SK-N-DZ (cell line): ENCODE results near the gene COL23A1.
A peak's percentile ranks its signal among the peaks of the same experiment; 100 is the strongest.

Experiments
- DNase-seq: peaks from one replicate; pipeline ENCODE4 v3.0.0-alpha.2; 2015; ENCODE audit warnings: low spot score

The COL23A1 gene

DNA sequence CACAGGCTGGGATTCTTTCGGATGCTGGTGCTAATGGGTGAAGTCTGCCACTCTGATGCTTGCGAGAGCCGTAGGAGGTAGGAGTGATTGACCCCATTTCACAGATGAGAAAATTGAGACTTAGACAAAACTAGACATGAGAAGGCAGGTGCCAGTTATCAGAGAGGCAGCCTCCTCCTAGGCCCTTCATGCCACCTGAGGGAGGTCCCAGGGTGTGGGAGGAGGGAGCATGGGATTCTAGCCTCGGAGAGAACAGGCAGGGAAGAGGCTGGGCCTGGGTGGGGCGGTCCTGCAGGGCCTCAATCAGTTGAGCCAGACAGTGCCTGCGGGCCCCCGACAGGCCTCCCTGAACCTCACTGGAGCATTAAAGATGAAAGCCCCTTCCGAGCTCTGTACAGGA lies 112.4 kb downstream of the COL23A1 start:
- DNase-seq = no peak

DNA sequence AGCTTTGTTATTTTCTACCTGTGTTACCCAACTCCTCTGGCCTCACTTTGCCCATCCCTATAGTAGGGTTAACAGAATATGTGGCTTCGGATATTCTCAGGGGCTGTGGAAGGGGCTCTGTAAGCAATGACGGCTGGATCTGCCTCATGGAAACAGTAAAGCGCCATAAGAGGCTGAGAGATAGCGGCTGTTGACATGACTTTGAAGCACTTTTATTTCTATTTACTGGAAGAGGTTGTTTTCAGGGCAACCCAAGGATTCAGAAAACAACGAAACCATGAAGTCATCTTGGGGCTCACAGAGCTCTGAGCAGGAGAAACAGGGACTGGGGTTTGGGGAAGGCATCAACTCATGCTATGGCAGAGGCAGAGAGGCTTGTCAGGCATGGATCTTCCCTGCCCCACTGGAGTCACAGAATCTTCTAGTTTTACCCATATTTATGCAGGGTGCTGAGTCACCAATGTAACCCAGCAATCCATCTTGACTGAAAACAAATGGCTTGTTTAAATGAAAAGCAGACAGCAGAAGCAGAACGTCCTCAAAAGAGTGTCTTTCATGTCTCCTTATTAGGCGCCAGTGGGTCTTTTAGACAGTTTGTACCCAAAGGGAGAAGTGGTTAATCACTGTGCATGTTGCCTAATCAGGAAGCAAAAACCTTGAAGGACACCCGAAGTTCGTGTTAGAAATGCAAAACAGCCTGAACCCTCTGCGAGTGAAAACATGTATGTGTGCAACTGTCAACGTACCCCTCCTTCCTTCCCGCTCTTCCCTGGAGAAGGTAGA lies 113.0 kb downstream of the COL23A1 start:
- DNase-seq = no peak

DNA sequence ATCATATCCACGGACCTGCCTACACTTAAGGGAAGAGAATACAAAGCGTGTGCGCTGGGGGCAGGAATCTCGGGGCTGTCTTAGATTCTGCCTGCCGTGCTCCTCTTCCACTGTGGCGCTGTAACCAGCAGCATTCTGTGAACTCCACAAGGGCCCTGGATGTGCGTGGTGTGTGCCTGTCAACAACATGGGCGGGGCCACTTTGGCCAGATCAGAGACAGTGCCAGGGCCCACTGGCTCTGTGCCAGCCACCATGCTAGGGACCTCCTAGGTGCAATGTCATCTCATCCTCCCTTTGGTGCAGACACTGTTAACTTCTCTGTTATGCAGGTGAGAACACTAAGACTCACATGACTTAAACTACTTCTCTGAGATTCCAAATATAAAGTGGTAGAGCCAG lies 113.7 kb downstream of the COL23A1 start:
- DNase-seq = no peak

DNA sequence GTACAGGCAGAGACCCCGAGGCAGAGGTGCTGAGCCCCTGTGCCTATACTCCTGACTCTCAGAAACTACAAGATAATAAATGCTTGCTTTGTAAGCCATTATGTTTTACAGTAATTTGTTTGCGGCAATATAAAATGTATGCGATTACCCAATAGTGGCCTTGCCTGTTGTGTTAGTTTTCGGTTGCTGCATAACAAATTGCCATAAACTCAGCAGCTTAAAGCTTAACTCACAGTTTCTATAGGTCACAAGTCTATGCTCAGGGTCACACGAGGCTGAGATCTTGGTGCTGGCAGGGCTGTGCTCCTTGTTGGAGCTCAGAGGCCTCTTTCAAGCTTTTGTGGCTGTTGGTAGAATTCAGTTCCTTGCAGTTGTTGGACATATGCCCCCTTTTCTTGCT lies 114.8 kb downstream of the COL23A1 start:
- no peak for DNase-seq

DNA sequence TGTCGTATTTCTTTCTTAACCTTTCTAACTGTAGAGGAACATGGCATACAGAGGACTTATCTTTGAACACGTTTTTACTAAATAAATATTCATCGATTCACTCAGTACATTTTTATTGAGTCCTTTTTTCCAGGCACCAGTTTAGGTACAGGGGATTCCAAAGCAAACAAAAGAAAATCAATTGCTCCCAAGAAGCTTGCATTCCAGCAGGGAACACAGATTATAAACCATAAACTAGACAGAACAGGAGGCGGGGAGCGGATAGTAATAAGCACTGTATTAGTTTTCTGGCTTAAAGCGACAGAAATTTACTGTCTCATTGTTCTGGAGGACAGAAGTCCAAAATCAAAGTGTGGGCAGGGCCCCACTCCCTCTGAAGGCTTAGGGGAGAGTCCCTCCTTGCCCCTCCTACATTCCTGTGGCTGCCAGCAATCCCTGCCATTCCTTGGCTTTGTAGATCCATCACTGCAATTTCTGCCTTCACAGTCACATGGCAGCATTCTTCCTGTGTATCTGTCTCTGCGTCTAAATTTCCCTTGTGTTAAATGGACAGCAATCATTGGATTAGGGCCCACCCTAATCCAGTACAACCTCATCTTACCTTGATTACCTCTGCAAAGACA lies 115.5 kb downstream of the COL23A1 start:
- DNase-seq = no peak

DNA sequence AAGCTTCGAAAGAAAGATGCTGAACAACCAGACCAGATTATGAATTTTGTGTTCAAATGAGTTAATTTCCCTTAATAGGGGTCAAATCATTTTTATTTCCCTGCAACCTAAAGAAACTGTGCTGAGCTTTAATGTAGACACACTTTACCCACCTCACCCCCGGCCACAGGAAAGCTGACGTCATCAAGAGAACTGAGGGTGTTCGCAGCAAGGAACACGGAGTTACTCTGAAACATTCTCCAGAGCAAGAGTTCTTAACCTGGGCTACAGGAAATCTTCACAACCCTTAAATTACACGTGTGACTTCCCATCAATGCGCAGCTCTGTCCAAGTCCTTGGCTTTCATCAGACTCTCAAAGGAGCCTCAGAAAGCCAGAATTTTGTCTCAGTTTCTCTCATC lies 116.3 kb downstream of the COL23A1 start:
- DNase-seq = no peak

DNA sequence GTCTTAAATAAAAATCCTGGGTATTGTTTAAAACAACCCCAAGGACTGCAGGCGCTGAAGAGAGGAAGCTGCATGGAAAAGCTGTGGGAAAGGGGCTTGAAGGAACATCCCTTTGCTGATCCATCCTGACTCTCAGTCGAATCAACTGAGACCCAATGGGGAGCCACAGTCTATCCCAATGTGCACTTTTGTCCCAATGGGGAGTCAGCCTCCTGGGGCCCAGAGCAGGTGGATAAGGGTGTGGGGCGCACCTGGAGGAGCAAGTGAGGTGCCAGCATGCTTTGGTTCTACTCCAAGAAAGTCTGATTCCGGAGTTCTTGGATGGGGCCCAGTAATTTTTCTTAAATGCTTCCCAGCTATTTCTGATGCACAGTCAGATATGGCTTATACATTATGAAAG lies 118.1 kb downstream of the COL23A1 start:
- no peak for DNase-seq

DNA sequence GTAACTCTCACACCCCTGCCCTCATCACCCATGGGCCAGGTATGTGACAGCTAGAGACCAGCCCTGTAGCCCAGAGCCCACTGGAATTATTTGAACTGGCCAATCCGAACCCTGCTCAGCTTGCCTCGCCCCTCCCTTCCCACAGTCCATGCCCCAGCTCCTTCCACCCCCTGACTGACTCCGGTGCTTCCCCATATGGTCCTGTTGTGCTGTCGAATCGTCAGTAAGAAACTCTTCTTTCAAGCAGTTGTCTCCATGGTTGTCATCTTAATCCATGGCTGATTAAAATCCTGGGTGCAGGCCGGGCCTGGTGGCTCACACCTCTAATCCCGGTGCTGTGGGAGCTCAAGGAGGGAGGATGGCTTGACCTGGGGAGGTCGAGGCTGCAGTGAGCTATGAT lies 118.5 kb downstream of the COL23A1 start:
- no peak for DNase-seq

DNA sequence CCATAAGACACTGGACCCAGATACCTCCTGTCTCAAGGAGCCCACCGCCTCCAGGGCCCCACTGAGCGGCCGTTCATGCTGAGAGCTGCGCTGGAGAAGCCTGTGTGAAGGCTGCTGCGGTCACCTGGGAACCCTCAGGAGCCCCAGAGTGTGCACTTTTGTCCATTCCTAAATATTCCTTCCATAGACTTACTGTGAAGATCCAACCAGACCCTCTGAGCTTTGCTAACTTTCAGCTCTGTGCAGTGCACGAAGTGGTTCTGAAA lies 119.5 kb downstream of the COL23A1 start:
- DNase-seq = no peak

DNA sequence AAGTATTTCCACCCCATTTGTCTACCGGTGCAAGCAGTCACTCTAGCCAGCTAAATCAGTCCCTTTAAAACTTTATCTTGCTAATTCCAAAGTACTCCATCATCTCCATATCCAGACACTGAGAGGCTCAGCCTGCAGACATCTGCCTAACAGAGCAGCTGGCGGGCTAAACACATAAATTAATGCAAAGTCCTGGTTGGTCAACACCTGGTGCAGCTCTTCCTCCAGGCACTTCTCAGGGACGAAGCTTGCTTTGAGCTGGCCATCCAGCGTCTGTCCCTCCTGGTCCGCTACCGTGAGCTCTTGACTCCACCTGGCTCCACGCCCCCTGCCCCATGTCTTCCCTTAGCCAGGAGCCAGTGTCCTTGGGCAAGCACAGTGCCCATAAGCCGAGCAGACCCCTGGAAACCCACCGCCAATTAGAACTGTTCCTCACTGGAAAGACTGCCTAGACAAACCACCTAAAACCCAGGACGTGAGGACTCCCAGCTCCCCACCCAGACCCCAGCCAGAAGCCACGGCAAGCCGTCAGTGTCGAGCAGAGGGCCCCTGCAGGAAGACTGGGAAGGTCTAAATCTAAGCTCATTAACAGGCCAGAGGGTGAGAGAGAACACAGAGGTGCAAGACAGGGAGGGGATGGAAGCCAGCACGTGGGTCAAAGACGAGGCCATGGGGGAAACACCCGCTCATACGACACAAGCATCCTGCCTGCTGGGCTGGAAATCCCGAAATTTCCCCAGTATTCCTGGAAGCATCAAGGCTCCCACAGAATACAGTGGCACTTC lies 120.0 kb downstream of the COL23A1 start:
- DNase-seq = peak; percentile 17

DNA sequence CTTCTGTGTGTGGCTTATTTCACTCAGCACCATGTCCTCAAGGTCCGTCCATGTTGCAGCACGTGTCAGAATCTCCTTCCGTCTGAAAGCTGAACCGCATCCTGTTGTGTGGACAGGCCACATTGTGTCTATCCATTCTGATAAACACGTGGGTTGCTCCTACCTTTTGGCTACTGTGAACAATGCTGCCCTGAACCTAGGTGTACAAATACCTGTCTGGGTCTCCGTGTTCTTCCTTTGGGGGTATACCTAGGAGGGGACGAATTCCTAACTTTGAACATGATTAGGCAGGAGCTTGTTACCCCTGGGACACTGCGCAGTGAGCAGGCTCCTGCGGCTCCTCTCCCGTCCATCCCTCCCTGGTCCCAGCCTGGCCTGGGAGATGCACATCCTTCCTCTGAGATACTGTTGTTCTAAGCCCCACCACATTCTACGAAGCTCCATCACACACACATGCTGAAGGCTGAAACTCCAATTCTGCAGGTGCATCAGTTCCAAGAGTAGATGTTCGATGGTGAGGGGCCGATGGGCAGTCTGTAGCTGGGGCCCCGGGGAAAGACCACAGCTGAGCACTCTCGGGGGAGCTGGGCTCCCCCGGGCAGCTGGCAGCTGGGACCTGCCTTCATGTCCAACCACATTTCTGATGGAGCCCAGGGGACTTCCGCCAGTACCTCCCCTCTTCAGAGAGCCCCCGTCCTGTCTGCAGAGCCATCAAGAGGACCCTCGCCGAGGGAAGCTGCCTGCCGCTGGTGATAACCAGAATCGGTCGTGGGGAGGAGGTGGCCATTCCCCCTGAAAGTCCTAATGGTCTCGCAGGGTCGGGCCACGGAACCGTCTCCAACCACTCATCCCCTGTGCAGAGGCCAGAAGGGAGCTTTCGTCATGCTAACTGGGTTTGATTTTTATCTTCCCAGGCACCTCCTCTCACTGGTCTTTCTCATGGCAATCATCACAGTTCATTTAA lies 120.9 kb downstream of the COL23A1 start:
- DNase-seq = no peak

DNA sequence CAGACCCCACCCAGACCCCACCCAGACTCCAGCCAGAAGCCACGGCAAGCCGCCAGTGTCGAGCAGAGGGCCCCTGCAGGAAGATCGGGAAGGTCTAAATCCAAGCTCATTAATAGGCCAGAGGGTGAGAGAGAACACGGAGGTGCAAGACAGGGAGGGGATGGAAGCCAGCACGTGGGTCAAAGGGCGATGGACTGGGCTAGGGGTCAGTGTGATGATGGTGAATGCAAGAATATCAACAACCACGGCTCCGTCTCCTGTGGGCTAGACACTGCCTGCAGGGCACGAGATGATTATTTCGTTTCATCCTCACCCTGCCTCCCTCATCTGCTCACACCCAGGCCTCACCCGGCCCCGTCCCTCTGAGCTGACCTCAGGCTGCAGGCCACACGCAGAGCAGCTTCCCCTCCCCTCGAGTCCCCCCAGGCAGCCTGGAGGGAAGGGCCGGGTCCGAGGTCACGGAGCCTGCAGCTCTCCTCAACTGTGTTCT lies 122.0 kb downstream of the COL23A1 start:
- no peak for DNase-seq

DNA sequence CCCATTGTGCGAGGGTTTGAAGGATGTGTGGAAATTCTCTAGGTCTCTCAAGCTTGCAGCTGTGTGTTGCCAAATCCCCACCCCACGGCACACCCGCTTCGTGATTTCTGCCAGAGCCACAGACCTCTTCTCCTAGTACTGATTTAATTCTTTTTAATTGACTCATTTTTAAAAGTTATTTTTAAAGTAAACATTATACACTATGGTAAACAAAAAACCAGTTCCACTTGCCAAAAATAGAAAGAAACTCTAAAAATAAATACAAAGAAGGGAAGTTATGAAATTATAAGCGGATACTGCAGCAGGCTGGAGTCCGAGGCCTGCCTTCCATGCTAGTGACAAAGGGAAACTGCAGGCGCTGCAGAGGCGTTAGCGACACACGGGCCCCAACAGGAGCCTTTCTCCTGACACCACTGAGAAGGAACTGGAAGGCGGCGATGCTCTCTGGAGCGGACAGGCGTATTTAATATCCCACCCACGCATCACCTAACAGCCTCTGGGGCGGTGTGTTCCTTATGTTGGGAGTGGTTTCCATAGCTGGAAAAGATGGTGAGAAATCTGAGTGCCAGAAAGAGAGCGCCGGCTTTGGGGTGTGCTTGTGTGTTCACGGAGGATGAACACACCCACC lies 122.5 kb downstream of the COL23A1 start:
- no peak for DNase-seq

DNA sequence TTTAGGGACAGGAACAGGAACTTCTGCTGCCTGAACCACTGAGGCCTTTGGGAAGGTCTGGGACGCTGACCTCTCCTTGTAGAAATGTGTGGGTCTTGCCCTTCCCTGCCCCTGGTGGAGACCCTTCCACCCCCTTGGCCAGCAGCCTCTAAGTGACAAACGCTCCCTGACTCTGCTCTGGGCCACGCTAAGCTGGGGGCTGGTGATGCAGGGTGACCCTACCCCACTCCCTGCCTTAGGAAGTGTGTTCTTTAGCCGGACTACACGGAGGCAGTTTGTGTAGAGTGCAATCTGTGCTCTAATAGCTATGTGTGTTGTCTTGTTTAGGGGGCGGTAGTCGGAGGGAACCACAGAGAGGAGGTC lies 123.0 kb downstream of the COL23A1 start:
- no peak for DNase-seq

DNA sequence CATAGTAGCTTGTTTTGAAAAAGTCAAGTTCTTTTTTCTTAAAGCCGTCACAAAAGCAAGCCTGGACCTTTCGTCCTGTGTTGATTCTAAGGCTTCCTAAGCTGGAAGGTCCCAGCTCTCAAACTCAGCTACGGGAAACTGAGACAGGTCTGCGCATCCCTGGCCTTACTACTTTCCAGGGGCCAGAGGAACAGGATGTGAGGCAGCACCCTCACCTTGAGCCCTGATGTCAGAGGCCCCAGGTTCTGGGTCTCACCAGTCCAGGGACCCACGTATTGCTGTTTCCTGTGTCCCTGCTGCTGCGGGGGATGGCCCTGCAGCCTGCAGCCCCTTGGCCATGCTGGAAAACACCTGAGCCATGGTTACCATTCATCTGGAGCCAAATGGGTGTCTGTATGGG lies 123.9 kb downstream of the COL23A1 start:
- DNase-seq = no peak

DNA sequence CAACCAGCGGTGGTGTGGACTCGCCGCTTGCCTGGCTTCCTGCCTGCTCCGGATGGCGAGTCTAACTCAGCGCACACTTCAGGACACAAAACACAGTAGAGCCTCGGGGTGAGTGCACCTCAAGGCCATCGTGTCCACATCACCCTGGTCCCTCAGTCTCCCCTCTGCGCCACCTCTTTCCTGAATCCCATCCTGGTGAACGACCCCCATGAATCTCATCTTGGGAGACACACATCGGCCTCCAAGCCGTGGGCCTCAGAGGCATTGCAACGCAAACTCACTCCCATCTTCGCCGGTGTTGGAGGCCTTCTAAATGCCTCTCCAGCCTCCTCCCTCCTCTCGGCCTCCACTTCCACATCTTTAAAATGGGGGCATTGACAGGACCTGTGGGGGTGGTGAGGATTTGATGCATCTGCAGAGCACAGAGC lies 124.3 kb downstream of the COL23A1 start:
- no peak for DNase-seq

DNA sequence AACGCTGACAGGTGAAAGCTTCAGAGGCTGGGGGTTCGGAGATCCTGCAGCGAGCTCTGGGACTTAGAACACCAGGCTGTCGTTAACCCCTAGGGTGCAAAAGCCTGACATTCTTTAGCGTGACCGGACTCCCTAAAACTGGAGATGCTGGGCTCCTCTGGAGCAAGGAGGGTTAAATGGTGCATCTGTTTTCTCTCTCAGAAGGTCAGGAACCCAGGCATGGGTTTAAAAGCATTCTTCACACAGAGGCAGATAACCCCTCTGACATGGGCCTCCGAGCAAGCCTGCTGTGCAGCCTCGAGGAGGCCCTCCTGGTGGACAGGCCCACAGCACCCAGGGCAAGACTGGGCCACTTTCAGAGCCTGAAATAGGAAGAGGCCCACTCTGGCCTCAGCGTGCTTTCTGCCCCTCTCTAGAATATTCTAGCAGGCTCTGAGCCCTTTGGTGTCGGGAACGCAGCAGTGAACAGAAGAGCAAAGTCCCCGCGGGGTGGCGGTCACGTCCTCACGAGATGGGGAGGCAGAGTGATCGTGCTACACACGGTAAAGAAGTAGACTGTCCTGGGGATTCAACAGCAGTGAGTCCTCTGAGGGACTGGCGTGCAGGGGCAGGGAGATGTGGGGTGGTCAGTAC lies 124.8 kb downstream of the COL23A1 start:
- no peak for DNase-seq

DNA sequence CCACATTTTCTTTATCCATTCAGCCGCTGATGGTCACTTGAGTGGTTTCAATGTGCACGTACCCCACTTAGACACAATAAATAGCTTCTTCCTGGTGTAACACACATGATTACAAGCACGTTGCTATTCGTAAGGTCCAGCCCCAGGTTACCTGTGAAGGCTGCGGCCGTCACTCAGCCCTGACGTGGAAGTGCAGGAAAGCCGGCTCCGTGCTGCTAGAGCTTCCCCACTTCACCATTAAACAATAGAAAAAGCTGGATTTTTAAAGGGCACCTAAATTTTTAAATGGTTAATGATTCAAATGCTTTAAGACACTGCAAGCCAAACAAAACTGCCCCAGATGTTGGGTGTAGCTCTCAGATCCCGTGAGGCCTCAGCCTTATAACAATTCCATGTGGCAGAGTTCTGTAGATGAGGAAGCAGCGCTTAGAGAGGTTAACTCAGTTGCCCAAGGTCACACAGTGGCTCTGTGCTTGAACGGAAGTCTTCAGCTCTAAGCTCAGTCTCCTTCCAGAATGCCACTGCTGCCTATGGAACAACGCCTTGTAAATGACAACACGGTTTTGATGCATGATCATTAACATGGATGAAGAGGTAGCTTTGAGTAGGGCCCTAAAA lies 125.7 kb downstream of the COL23A1 start:
- DNase-seq = no peak

DNA sequence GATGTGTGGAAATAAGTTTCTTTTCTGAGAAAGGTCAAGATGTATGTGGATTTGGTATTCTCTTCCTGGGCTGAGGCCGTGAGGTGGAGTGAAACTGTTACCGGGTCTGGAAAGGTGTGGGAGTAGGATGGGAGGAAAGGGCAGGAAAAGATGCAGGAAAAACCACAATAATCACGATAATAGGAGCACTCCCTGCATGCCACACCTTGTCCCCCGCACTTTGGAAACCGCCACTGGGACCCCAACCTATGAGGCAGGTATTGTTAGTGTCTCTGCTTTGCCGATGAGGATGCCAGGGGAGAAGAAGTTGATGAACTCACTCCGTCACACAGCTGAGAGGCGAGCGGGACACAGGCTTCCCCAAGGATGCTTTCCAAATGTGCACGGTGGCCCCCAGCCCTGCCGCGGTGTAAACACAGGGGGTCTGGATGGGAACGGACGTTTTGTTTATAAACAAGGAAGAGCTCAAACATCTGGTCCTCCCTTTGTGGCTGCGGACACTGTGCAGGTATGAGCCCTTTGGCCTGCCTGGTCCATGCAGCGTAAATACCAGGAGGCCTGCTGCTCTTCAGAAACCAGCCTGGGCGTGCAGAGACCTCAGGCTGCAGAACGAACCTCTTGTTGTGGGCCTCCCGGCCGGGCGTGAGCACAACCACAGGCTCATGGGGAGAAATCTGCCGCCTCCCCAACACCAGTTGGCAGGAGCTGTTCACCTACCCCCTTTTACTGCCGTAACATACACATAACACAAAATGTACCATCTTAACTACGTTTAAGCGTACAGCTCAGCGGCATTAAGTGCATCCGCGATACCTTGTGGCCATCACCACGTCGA lies 126.7 kb downstream of the COL23A1 start:
- DNase-seq = no peak
